T-helper 22 cell (primary cell): Measurements from ENCODE around the gene LRRC19.

Source experiments
- DNase-seq: peaks from one replicate; pipeline ENCODE4 v3.0.0-alpha.2; 2020; ENCODE audit warnings: low read depth

The LRRC19 gene

GRCh38 chr9:26955921-26956859 is 49.3 kb downstream of the LRRC19 start, which contains the start of gene IFT74:
TSS of gene IFT74 (plus strand) at chr9:26956412. CDS start at chr9:26961968, 5,556 bp downstream.
- peak; percentile 92 for DNase-seq

DNA sequence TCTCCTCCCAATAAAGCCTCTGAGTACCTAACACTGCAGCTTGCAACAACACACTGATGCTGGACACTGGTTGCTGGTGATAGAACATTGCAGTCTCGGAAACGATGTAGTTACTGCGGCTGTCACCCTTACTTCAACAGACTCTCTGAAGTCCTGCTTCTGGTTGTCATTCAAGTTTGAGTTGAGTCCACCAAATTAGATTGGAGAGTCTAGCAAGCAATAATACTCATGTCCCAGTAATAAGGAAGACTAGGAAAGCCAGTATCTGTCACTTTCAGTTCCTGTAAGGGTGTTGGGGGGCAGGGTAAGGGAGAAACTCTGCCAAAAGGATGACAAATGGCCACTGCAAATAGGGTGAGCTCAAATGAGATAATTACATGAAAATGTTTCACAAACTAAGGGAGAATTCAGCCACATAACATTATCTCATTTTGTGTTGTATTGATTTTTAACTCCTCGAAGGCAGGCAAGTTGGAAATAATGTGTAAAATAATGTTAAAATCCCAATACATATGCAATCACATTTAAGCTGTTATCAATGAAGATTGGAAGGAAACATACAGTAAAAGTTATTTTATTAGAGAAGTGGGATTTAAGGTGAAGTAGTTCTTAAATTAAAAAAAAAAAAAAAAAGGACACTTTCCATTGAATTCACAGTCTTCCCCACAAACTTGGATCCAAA is 50.1 kb downstream of the LRRC19 start:
- no peak for DNase-seq

GRCh38 chr9:26954050-26954508 is 51.4 kb downstream of the LRRC19 start:
- no peak for DNase-seq

DNA sequence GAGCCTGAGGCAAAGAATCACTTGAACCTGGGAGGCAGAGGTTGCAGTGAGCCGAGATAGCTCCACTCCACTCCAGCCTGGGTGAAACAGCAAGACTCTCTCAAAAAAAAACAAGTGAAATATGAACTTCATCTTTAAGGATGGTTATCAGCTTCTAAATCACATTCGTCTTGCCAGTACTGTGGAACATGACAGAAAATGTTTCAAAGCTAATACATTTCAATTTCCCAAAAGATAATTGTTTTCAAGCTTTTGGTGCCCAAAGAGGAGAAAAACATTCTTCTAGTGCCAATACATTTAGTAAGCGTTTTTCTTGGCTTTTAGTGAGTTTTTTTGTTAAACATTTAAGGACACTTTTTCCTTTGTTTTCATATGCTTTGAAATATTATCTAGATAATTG is 53.7 kb downstream of the LRRC19 start:
- DNase-seq = no peak

GRCh38 chr9:26950521-26950920 is 55.0 kb downstream of the LRRC19 start:
- DNase-seq = no peak

- DNase-seq = no peak
Measured at GRCh38 chr9:26949637-26950069, 55.8 kb downstream of the LRRC19 start.

GRCh38 chr9:26947736-26948135 is 57.7 kb downstream of the LRRC19 start:
- DNase-seq = no peak

GRCh38 chr9:26946753-26947727 is 58.4 kb downstream of the LRRC19 start, which contains the start of gene PLAA:
TSS of gene PLAA (minus strand) at chr9:26947242. CDS start at chr9:26947045, 197 bp downstream.
- peak; percentile 74 for DNase-seq

- DNase-seq = no peak
Measured at GRCh38 chr9:26945591-26945990, 59.9 kb downstream of the LRRC19 start.
